Measurements from ENCODE around the gene KRT39. TPM values are rescaled to one million over a fixed set of nuclear protein-coding genes. Genes with fewer than 3 reads are reported as not detected.
"Not testable (repeated sequence)": the region's sequence is repeated elsewhere in the genome, so short reads cannot be mapped to it uniquely, and the experiment has no call there.

KRT39 gene
- total and polyA plus RNA-seq, 4 experiments from 2014 or later, result not detected

DNA sequence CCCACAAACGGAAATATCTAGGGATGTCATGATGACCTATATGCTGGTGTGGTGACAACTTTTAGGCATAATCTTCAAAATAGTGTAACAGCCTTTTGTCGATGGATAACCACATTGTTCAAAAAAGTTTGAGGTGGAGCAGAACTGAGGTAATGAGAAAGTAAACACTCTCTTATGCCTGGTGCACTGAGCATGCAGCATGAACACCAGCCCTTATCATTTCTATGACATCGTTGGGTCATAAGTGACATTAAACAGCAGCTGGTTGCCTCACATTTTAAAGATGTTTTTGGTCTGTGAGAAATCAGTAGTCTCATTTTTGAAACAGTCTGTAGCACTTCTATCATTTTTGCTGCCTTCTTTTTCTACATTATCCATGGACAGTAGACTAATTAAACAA, 31.1 kb downstream of the KRT39 start:
- no peak overlapping the region for H3K27ac ChIP-seq (ENCODE audit: low read depth, low read length)
- ChIA-PET POLR2A (ENCODE audit: partially characterized antibody) (interaction anchor here (0.6 kb wide), 1 partner anchor 983 kb away, joined by 3 read pairs; the partner anchor contains the start of gene ACLY), CTCF (ENCODE audit: partially characterized antibody) (interaction anchor here (1.4 kb wide), 1 partner anchor 27 kb away, joined by 3 read pairs; no protein-coding TSS in a partner anchor)
- no peaks in the 10 kb centered on the region for H3K36me3 ChIP-seq (ENCODE audit: insufficient read depth, low read length)
- H3K27ac Mint-ChIP-seq, result no peak overlapping the region
- no peaks in the 10 kb centered on the region for H3K9me3 Mint-ChIP-seq
- H3K36me3 Mint-ChIP-seq, result no peaks in the 10 kb centered on the region
- peaks cover 6 to 9% of the 10 kb centered on the region in 2 donors for H3K27me3 Mint-ChIP-seq
- no peaks in the 10 kb centered on the region for H3K4me1 Mint-ChIP-seq
- DNase-seq, result peak in 3 of 5 donors; percentile 13 to 19 (median 19)
- no peaks in the 10 kb centered on the region for H3K27me3 ChIP-seq (ENCODE audit: insufficient read depth, low read length)
- H3K4me1 ChIP-seq (ENCODE audit: insufficient read depth, low read length), result no peaks in the 10 kb centered on the region
- H3K4me3 Mint-ChIP-seq, result no peak overlapping the region
- no peaks in the 10 kb centered on the region for H3K9me3 ChIP-seq (ENCODE audit: control insufficient read depth in 1 of 2, low read length in 2 of 2)
- intact Hi-C loops (cut with micrococcal nuclease), result no loop called here
- no peak overlapping the region for H3K4me3 ChIP-seq (ENCODE audit: low read length in 2 of 2)

DNA sequence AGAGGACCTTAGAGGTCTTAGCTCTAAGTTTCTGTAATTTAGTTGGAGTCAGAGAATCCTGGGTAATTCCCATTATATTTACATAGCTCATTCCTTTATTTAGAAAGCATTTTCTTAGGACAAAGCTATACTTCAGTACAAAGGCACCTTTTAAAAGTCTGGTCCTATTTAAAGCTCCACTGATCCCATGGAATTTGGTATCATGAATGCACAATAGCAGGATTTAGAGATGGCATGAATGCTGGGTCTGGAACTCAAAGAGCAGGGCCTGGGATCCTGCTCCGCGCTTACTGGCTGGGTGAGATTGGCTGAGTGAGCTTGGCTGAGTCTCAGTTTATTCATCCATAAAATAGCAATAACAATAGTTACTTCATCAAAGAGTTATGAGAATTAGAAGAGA, 34.1 kb downstream of the KRT39 start:
- H3K4me3 ChIP-seq (ENCODE audit: low read length in 2 of 2), result no peak overlapping the region
- CTCF ChIA-PET (ENCODE audit: partially characterized antibody), result interaction anchor here (0.7 to 0.8 kb wide), 2 partner anchors 14 to 390 kb away, joined by 3 read pairs; no protein-coding TSS in a partner anchor
- H3K4me1 Mint-ChIP-seq, result no peaks in the 10 kb centered on the region
- no peaks in the 10 kb centered on the region for H3K4me1 ChIP-seq (ENCODE audit: insufficient read depth, low read length)
- H3K36me3 Mint-ChIP-seq, result no peaks in the 10 kb centered on the region
- no peaks in the 10 kb centered on the region for H3K36me3 ChIP-seq (ENCODE audit: insufficient read depth, low read length)
- H3K27me3 Mint-ChIP-seq, result peaks cover 9 to 10% of the 10 kb centered on the region in 2 donors
- no peak for DNase-seq
- no peak overlapping the region for H3K27ac ChIP-seq (ENCODE audit: low read depth, low read length)
- no peaks in the 10 kb centered on the region for H3K27me3 ChIP-seq (ENCODE audit: insufficient read depth, low read length)
- H3K27ac Mint-ChIP-seq, result no peak overlapping the region
- POLR2A ChIA-PET (ENCODE audit: partially characterized antibody), result no interaction called here
- no peak overlapping the region for H3K4me3 Mint-ChIP-seq
- intact Hi-C loops (cut with micrococcal nuclease), result no loop called here
- H3K9me3 Mint-ChIP-seq, result peaks cover 0 to 2% (median 0%) of the 10 kb centered on the region in 8 donors
- H3K9me3 ChIP-seq (ENCODE audit: control insufficient read depth in 1 of 2, low read length in 2 of 2), result no peaks in the 10 kb centered on the region

DNA sequence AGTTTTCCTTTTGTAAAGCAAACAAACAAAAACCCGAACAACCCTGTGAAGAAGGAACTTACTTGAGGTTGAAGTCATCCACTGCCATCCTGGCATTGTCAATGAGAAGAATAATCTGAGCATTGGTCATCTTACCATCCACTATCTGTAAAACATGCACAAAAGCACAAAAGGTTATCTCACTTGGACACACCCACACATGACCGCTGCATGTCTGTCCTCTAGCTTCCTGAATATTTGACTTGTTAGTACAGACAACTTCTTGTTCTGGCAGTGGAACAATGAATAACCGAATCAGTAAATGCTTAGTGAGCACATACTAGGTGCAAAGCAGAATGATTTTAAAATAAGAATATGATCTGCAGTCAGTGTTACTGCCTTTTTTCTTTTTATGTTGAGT, 35.4 kb downstream of the KRT39 start:
- H3K36me3 ChIP-seq (ENCODE audit: insufficient read depth, low read length), result no peaks in the 10 kb centered on the region
- Mint-ChIP-seq H3K27ac (no peak overlapping the region), H3K4me3 (no peak overlapping the region), H3K9me3 (peaks cover 0 to 2% (median 0%) of the 10 kb centered on the region in 8 donors), H3K27me3 (peaks cover 14 to 21% of the 10 kb centered on the region in 2 donors), H3K36me3 (no peaks in the 10 kb centered on the region), H3K4me1 (no peaks in the 10 kb centered on the region)
- CTCF ChIA-PET (ENCODE audit: partially characterized antibody), result interaction anchor here (1.1 kb wide), 1 partner anchor 718 kb away, joined by 3 read pairs; no protein-coding TSS in a partner anchor
- no peak overlapping the region for H3K4me3 ChIP-seq (ENCODE audit: low read length in 2 of 2)
- no peak for DNase-seq
- POLR2A ChIA-PET (ENCODE audit: partially characterized antibody), result no interaction called here
- intact Hi-C loops (cut with micrococcal nuclease), result no loop called here
- H3K9me3 ChIP-seq (ENCODE audit: control insufficient read depth in 1 of 2, low read length in 2 of 2), result no peaks in the 10 kb centered on the region
- no peak overlapping the region for H3K27ac ChIP-seq (ENCODE audit: low read depth, low read length)
- H3K4me1 ChIP-seq (ENCODE audit: insufficient read depth, low read length), result no peaks in the 10 kb centered on the region
- peaks cover 4% of the 10 kb centered on the region for H3K27me3 ChIP-seq (ENCODE audit: insufficient read depth, low read length)

DNA sequence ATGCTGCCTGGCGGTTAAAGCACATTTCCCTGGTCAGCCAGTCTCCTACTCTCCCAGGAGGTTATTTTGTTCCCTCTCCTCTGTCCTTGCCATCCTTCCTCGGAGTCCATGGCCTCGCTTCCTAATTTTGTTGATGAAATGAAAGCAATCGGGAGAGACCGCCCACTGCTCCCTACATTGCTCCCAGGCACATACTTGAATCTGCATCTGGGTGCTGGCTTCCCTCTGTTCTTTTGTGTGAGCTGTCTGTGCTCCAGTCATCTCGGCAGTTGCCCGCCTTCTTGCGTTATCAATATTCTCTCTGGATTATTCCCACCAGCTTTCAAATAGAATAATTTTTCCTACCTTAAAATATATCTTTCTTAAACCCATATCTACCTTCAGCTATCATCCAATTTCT, 40.4 kb downstream of the KRT39 start:
- peaks cover 4% of the 10 kb centered on the region for H3K27me3 ChIP-seq (ENCODE audit: insufficient read depth, low read length)
- POLR2A ChIA-PET (ENCODE audit: partially characterized antibody), result no interaction called here
- no peak overlapping the region for H3K4me3 ChIP-seq (ENCODE audit: low read length in 2 of 2)
- Mint-ChIP-seq H3K27me3 (peaks cover 17 to 25% of the 10 kb centered on the region in 2 donors), H3K4me1 (peaks cover 1 to 3% (median 2%) of the 10 kb centered on the region in 4 donors), H3K9me3 (peaks cover 0 to 4% (median 0%) of the 10 kb centered on the region in 8 donors), H3K36me3 (no peaks in the 10 kb centered on the region), H3K27ac (no peak overlapping the region), H3K4me3 (no peak overlapping the region)
- peaks cover under 1% of the 10 kb centered on the region for H3K4me1 ChIP-seq (ENCODE audit: insufficient read depth, low read length)
- H3K9me3 ChIP-seq (ENCODE audit: control insufficient read depth in 1 of 2, low read length in 2 of 2), result no peaks in the 10 kb centered on the region
- no peaks in the 10 kb centered on the region for H3K36me3 ChIP-seq (ENCODE audit: insufficient read depth, low read length)
- CTCF ChIA-PET (ENCODE audit: partially characterized antibody), result no interaction called here
- intact Hi-C loops (cut with micrococcal nuclease), result no loop called here
- DNase-seq, result no peak
- no peak overlapping the region for H3K27ac ChIP-seq (ENCODE audit: low read depth, low read length)

DNA sequence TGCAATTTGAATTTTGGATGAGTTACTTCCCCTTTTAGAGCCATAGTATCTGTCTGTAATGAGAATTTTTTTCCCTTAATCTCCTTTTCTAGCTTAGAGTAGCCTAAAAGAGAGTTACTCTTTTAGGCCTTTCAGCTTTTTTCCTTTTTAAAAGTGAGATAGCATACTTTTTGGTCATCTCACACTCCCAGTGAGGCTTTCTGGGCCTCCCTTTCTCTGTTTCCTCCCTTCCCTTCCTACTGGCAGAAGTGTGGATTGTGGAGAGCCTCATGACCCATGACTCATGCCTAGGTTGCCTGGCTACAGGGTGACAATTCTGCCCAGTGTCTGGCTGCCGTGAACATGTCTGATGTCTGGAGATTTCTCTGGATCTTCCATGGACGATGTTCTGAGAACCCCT, 44.5 kb downstream of the KRT39 start:
- ChIA-PET CTCF (ENCODE audit: partially characterized antibody) (interaction anchor here (0.6 kb wide), 1 partner anchor 1711 kb away, joined by 3 read pairs; no protein-coding TSS in a partner anchor), POLR2A (ENCODE audit: partially characterized antibody) (no interaction called here)
- Mint-ChIP-seq H3K9me3 (peaks cover 0 to 2% (median 0%) of the 10 kb centered on the region in 8 donors), H3K4me1 (peaks cover 5 to 7% (median 6%) of the 10 kb centered on the region in 4 donors), H3K27ac (no peak overlapping the region), H3K27me3 (peaks cover 16 to 18% of the 10 kb centered on the region in 2 donors), H3K36me3 (no peaks in the 10 kb centered on the region), H3K4me3 (no peak overlapping the region)
- Histone ChIP-seq H3K4me1 (ENCODE audit: insufficient read depth, low read length) (peaks cover 6% of the 10 kb centered on the region), H3K4me3 (ENCODE audit: low read length in 2 of 2) (no peak overlapping the region), H3K27ac (ENCODE audit: low read depth, low read length) (no peak overlapping the region), H3K36me3 (ENCODE audit: insufficient read depth, low read length) (no peaks in the 10 kb centered on the region), H3K9me3 (ENCODE audit: control insufficient read depth in 1 of 2, low read length in 2 of 2) (no peaks in the 10 kb centered on the region), H3K27me3 (ENCODE audit: insufficient read depth, low read length) (peaks cover 4% of the 10 kb centered on the region)
- intact Hi-C loops (cut with micrococcal nuclease), result no loop called here
- no peak for DNase-seq

DNA sequence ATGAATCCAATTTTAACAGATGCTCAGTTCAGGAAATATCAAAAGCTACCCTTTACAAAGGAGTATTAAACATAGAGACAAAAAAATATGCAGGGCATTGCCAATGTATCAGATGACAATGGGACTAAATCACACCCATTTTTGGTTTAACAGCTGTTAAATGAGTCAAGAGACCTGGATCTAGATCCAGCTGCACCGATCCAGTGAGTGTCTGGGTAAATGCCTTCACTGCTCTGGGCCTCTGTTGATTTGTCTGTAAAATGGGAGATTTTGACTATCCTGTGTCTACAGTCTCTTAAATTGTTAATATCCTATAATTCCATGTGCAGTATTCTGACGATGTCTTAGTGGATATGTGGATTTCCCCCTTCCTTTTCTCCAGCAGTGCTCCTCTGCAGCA, 45.7 kb downstream of the KRT39 start:
- H3K27ac Mint-ChIP-seq, result no peak overlapping the region
- no peaks in the 10 kb centered on the region for H3K36me3 Mint-ChIP-seq
- DNase-seq, result no peak
- POLR2A ChIA-PET (ENCODE audit: partially characterized antibody), result no interaction called here
- Histone ChIP-seq H3K9me3 (ENCODE audit: control insufficient read depth in 1 of 2, low read length in 2 of 2) (no peaks in the 10 kb centered on the region), H3K27me3 (ENCODE audit: insufficient read depth, low read length) (no peaks in the 10 kb centered on the region), H3K27ac (ENCODE audit: low read depth, low read length) (no peak overlapping the region), H3K36me3 (ENCODE audit: insufficient read depth, low read length) (no peaks in the 10 kb centered on the region), H3K4me1 (ENCODE audit: insufficient read depth, low read length) (peaks cover 6% of the 10 kb centered on the region), H3K4me3 (ENCODE audit: low read length in 2 of 2) (no peak overlapping the region)
- peaks cover 5 to 7% (median 6%) of the 10 kb centered on the region in 4 donors for H3K4me1 Mint-ChIP-seq
- no peak overlapping the region for H3K4me3 Mint-ChIP-seq
- CTCF ChIA-PET (ENCODE audit: partially characterized antibody), result interaction anchor here (0.7 kb wide), 1 partner anchor 813 kb away, joined by 4 read pairs; the partner anchor contains the start of gene HAP1
- intact Hi-C loops (cut with micrococcal nuclease), result no loop called here
- H3K9me3 Mint-ChIP-seq, result peaks cover 0 to 2% (median 0%) of the 10 kb centered on the region in 8 donors
- peaks cover 8 to 11% of the 10 kb centered on the region in 2 donors for H3K27me3 Mint-ChIP-seq

DNA sequence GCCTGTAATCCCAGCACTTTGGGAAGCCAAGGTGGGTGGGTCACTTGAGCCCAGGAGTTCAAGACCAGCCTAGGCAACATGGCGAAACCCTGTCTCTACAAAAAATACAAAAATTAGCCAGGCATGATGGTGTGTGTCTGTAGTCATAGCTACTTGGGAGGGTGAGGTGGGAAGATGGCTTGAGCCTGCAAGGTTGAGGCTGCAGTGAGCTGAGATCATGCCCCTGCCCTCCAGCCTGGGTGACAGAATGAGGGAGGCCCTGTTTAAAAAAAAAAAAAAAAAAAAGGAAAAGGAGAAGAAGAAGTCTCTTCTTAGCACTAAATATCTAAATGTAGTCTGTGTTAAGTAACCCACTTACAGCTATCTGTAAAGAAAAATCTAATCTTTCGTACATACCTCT, 49.6 kb downstream of the KRT39 start:
- H3K27ac ChIP-seq (ENCODE audit: low read depth, low read length); H3K4me3 Mint-ChIP-seq; H3K9me3 Mint-ChIP-seq; H3K9me3 ChIP-seq (ENCODE audit: control insufficient read depth in 1 of 2, low read length in 2 of 2); H3K4me1 Mint-ChIP-seq; H3K36me3 Mint-ChIP-seq; intact Hi-C loops (cut with micrococcal nuclease); POLR2A ChIA-PET (ENCODE audit: partially characterized antibody); H3K4me3 ChIP-seq (ENCODE audit: low read length in 2 of 2); H3K36me3 ChIP-seq (ENCODE audit: insufficient read depth, low read length); H3K27me3 Mint-ChIP-seq; H3K27me3 ChIP-seq (ENCODE audit: insufficient read depth, low read length); H3K27ac Mint-ChIP-seq; H3K4me1 ChIP-seq (ENCODE audit: insufficient read depth, low read length); DNase-seq: not testable (repeated sequence)
- CTCF ChIA-PET (ENCODE audit: partially characterized antibody), result interaction anchor here (0.9 to 2.2 kb wide), 5 partner anchors 13 to 749 kb away, joined by 3 to 9 read pairs (median 4); no protein-coding TSS in a partner anchor
